Activated CD4-positive, CD25-positive, alpha-beta regulatory T cell treated with anti-CD3 and anti-CD28 coated beads, Interleukin-2, amount 50 U/mL, for 24 hours (primary cell): ENCODE results near the gene TMEM81.

Experiments used
- ATAC-seq, 2 donors: fragments of 150-1000 bp; cut with Tn5 transposase; one replicate each; pipeline ENCODE4 v1.10.0; 2021; ENCODE audit warnings: mild to moderate bottlenecking in 1 of 2, moderate library complexity in 1 of 2

Gene TMEM81

GRCh38 chr1:205057808-205058575 is 26.3 kb downstream of the TMEM81 start:
- no peak for ATAC-seq

DNA sequence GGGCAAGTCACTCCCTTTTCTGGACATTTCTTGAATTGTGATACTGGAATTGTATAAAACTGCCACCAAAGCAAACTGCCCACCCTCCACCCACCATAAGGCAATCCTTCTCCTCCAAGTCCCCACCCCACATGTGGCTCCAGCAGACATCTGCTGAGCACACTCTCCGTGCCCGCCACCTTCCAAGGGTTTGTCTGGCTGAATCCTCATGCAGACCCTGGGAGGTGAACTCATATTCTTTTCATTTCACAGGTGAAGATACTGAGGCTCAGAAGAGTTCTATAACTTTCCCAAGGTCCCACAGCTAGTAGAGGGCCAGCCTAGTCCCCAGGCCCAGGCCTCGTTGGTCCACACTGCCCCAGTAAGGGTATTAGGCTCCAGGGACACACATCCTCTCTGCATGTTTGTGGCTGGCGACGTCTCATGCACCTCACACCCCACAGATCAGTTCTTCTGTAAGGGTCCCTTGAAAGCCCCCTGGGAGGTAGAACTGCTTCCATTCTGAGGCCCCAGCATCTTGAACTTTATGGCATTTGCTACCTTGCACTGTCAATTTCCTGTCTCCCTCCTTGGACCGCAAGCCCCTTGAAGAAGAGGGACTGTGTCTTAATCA is 27.2 kb downstream of the TMEM81 start:
- no peak for ATAC-seq

GRCh38 chr1:205056188-205056611 is 28.1 kb downstream of the TMEM81 start:
- no peak for ATAC-seq

GRCh38 chr1:205054013-205054412 is 30.2 kb downstream of the TMEM81 start:
- ATAC-seq = no peak

GRCh38 chr1:205053296-205053695 is 31.0 kb downstream of the TMEM81 start:
- no peak for ATAC-seq

- ATAC-seq = no peak
These were observed 31.6 kb downstream of the TMEM81 start for GRCh38 chr1:205052690-205053089.

GRCh38 chr1:205049479-205049878 is 34.8 kb downstream of the TMEM81 start:
- no peak for ATAC-seq

DNA sequence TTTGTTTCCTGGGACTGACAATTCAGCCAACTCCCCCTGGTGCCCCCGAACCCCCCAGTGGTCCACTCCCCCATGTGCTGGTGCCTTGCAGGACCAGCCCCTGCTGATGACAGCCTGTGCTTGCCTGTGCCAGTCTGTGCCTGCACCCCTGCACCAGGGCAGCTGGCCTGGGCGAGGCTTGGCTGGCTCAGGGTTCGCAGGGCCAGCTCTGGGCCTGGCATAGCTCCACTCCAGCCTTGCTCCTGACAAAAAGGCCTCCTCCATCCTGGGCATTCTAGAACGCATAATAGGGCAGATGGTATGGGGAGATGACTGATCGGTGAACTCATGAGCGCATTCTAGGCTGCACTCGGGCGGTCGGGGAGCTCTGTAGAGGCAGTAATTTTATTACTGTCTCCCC is 35.9 kb downstream of the TMEM81 start:
- ATAC-seq = no peak

DNA sequence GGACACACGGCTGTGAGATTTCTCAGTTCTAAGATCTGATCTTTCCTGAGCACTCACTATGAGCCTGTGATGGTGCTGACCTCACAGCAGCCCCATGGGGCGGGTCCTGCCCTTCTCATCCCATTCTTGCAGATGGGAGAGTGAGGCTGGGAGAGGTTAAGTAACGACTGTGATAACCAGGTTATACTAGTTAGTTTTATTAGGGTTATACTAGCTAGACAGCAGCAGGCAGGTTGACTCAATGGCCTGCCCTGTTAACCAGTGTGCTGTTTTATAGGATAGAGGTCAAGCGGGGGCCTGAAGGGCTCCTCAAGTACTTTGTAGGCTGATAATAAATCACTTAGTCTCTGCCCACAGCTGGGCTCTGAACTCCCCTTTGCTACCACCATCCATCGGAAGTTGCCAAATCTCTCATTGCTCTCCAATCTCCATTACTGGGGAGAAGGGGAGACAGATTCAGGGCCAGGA is 36.5 kb downstream of the TMEM81 start:
- ATAC-seq = no peak

DNA sequence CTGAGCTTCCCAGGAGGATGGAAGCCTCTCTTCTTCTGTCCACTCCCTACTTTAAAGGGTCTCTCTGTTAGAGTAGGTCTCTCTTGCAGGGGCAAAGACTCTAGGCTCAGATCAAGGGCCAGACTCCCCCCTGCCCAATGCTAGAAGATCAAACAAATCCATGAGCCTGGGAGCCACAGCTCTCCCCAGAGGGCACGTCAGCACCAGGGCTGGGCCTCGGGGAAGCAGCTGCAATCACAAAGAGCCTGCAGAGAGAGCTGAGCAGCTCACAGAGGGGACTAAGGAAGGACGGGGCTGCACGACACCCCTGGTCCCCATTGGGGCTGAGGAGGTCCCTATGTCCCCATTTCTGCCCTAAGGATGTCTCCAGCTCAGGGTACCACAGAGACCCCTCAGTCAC is 37.4 kb downstream of the TMEM81 start:
- ATAC-seq = no peak

DNA sequence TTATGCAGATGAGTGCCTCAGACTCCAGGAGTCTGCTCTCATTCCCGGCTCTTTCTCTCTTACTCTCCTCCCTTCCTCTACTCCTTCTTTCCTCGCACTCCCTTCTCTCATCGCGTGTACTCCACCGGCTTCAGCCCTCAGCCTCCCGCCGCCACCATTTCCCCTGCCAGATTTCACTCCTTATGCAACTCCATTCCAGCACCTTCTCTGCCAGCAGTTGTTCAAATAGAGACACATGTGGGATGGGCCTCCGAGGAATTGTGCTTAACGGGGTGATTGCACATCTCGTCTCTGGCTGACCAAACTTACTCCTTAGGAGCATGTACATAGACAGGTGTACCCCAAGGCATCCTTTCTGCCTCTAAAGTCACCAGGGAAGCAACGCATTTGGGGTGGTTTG is 39.1 kb downstream of the TMEM81 start:
- ATAC-seq = no peak

DNA sequence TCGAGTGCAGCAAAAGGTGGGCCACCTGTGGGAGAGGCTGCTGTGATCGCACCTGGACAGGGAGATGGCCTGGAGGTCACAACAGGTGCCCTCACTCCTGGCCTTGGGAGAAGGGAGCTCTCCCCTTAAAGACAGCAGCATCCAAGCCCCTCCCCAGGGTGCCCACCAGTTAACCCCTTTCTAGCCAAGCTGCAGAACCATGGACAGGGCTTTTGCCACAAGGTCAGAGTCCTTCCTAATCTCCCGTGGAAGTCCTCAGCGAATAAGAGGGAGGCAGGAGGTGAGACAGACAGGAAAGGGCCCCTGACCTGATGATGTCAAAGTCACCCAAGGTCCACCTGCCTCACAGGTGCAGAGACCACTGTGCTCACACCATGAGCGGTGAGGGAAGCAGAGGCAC is 39.5 kb downstream of the TMEM81 start:
- ATAC-seq = no peak

DNA sequence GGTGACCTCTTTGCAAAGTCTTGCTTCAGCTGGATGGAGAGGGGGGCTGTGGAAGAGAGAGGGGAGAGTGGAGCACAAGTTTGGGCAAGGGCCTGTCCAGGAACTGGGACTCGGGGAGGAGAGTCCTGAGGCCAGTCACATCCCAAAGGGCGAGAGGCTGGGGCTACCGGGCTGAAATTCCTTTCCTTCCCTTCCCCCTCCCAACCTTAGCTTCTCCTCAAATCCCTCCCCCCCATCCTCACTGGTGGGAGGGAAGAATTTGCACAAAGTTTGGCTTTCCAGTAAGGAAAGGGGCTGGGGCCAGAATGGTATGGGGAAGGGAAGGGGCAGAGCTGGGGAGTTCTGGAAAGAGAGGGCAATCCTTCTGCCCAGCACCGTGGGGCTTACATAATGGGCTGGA is 40.4 kb downstream of the TMEM81 start:
- no peak for ATAC-seq

GRCh38 chr1:205042911-205043806 is 41.1 kb downstream of the TMEM81 start, which contains the start of gene CNTN2:
TSS of gene CNTN2 (plus strand) at chr1:205043212. CDS start at chr1:205053186, 9,974 bp downstream.
- no peak for ATAC-seq

DNA sequence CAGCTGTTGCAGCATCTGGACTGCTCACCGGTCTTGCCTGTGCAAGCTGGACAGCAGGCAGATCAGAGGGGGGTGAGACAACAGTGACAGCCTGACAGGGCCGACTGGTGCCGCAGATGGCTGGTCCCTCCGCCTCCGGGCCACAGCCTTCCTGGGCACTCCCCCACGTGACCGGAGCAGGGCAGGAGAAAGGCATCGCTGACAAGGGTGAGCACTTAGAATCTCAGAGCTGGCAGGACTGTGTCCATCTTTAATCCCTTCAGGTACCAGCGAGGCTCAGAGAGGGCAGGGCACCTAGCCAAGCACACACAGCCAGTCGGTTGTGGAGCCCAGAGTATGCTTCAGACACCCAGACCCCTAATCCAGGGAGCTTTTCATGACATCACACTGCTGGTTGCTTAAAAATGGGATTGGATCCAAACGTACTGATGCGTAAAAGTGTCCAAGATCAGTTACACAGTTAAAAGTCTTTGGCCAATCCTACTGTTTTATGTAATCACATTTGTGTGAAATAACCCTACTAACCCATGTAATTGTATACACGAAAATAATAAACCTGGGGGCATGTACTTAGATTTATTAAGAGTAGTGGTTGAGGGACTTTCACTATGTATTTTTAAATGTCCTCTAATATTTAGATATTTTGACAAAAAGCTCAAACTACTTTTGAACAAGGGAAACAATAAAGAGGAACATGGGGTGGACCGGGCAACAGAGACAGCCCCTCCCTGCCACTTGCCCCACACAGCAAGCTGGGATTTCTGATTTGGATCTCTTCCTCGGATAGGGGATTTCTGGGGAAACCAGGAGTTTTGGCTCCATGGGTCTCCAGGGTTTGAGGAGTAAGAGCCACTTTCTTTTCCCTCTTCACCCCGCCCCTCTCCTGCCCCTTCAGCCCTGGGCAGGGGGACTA is 42.0 kb downstream of the TMEM81 start:
- ATAC-seq = no peak

DNA sequence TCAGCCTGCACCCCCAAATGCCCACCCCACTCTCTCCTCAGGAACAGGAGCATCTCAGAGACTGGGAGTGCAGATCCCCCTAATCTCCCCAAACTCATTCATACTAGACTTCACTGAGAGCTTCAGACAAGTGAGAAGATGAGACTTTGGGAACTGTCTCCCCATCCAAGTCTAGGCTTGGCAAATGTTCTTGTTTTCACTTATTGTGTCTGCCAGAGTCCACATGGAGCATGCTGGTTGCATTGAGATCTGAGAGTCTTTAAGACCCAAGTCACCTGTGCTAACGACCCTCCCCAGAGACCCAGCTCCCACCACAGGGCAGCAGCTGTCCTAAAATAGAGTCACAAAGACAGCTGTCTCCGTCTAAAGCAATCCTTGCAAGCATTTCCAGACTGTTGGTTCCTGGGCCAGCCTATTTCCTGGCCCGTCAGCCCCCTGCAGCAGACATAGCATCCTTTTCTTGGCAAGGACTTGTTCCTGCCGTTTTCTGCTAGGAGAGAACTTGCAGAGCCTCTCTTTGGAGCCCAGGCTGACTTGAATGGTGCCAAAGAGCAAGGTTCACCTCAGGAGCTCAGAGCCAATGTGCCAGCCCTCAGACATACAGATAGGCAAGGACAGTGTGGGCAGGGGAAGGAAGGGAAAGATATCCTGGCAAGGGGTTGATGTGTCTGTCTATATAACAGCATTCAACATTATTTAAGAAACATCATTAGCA is 43.1 kb downstream of the TMEM81 start:
- ATAC-seq = no peak

DNA sequence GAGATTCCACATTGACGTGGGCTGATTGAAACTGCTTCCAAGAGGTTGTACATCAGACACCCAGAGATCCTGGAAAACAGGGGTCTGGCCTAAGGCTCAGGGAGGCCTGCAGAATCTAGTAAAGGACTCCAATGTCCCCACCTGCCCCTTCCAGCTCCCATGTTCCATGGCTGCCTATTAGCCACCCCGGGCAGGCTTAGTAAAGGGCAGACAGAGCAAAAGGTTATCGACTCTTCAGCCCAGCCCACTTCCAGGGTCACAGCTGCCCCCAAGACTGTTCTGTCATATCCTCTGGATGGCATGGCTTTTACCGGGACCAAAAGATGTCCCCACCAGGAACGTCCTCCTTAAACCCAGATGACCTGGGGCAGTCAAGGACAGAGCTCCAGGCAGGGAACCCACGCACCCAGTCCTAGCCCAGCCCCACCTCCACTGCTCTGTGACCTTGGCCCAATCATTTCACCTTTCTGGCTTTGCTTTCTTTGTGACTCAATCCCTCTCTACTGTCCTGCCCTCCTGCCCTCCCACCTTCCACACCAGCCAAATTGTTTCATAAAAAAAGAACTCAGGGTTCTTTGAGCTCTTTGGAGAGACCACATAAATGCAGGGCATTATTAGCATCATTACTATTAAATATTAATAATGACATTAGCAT is 46.0 kb downstream of the TMEM81 start:
- no peak for ATAC-seq

DNA sequence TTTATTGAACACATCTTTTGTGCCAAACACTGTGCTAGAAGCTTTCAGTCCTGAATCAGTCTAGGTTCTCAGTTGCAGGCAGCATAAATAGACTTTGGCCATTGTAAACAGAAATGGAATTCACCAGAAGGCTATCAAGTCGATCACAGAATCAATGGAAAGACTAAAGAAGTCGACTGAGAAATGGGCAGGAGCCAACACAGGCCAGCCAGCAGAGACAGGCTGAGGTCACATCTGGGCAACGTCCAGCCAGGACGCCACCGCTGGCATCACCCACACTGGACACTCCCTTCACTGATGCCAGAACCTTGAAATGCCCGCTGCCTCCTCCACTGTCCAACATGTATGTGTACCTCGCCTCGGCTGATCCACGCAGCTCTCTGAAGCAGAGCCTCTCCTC is 46.7 kb downstream of the TMEM81 start:
- ATAC-seq = no peak
